ENCODE data around the gene LRBA.
A peak's percentile ranks its signal among the peaks of the same experiment; 100 is the strongest.
"Not testable (repeated sequence)": the region's sequence is repeated elsewhere in the genome, so short reads cannot be mapped to it uniquely, and the experiment has no call there.

LRBA gene

GRCh38 chr4:151035911-151036310 is 20.8 kb upstream of the LRBA start:
- Histone ChIP-seq H3K4me3 (ENCODE audit: low read depth in 1 of 2, low read length in 2 of 2) (no peak overlapping the region), H3K4me1 (ENCODE audit: insufficient read depth, low read length) (no peaks in the 10 kb centered on the region), H3K27ac (ENCODE audit: low read depth, low read length) (no peak overlapping the region), H3K9me3 (ENCODE audit: low read length) (no peaks in the 10 kb centered on the region), H3K36me3 (ENCODE audit: insufficient read depth, low read length) (no peaks in the 10 kb centered on the region), H3K9ac (ENCODE audit: low read length) (no peak overlapping the region), H3K27me3 (ENCODE audit: control insufficient read depth in 1 of 2, insufficient read depth in 2 of 2, low read length in 2 of 2) (no peaks in the 10 kb centered on the region)

DNA sequence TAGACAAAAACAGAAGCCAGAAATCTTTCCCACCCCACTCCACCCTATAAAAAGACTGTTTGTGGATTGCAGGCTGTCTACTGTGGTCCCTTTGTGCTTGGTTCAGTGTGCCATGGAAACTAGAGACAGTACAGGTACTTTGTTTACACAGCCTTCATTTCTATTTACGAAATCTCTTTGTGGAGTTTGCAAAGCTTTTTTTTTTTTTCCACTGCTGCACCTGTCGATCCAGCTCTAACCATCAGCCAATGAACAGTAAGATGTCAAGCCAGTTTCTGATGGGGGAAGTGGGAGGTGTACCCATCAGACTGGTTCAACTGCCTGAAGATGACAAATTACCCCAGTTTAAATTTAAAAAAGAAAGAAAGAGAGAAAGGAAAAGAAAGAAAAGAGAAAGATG is 20.2 kb upstream of the LRBA start:
- no peak overlapping the region for H3K9ac ChIP-seq (ENCODE audit: low read length)
- H3K4me1 ChIP-seq (ENCODE audit: insufficient read depth, low read length), result no peaks in the 10 kb centered on the region
- no peak overlapping the region for H3K4me3 ChIP-seq (ENCODE audit: low read depth in 1 of 2, low read length in 2 of 2)
- H3K36me3 ChIP-seq (ENCODE audit: insufficient read depth, low read length), result no peaks in the 10 kb centered on the region
- H3K27me3 ChIP-seq (ENCODE audit: control insufficient read depth in 1 of 2, insufficient read depth in 2 of 2, low read length in 2 of 2), result no peaks in the 10 kb centered on the region
- no peak overlapping the region for H3K27ac ChIP-seq (ENCODE audit: low read depth, low read length)
- H3K9me3 ChIP-seq (ENCODE audit: low read length), result no peaks in the 10 kb centered on the region

- Histone ChIP-seq H3K36me3 (ENCODE audit: insufficient read depth, low read length) (no peaks in the 10 kb centered on the region), H3K27me3 (ENCODE audit: control insufficient read depth in 1 of 2, insufficient read depth in 2 of 2, low read length in 2 of 2) (no peaks in the 10 kb centered on the region), H3K4me3 (ENCODE audit: low read depth in 1 of 2, low read length in 2 of 2) (no peak overlapping the region), H3K9ac (ENCODE audit: low read length) (no peak overlapping the region), H3K27ac (ENCODE audit: low read depth, low read length) (no peak overlapping the region), H3K9me3 (ENCODE audit: low read length) (no peaks in the 10 kb centered on the region), H3K4me1 (ENCODE audit: insufficient read depth, low read length) (no peaks in the 10 kb centered on the region)
These were observed 19.7 kb upstream of the LRBA start for GRCh38 chr4:151034829-151035228.

DNA sequence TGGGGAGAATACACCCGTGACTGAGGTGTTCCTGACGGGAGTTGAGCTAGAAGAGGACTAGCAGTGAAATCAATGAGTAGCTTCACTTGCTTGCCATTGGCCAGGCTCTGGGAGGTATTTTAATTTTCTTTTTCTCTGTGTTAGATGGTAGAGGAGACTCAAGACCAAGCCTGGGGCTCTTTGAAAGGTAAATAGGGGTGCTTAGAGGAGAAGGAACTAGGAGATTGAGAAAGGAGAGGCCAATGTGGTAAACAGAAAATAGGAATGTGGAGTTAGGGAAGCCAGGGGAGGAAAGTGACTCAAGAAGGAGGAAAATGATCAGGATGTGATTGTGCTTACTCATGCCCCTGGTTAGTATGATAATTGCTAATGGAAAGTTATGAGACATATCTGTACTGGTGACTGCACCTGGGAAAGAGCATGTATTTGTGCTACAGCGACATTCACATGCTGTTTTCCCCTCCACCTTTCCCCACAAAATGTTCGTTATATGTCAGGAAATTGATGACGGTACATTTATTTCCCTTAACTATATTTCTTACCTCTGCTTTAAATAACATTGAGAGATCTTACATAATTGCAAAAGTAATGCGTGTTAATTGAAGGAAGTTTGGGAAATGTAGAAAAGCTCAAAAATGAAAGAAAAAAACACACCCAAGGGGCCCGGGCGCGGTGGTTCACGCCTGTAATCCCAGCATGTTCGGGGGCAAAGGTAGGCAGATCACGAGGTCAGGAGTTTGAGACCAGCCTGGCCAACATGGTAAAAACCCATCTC is 16.9 kb upstream of the LRBA start:
- H3K27ac ChIP-seq (ENCODE audit: low read depth, low read length), result no peak overlapping the region
- no peak overlapping the region for H3K4me3 ChIP-seq (ENCODE audit: low read depth in 1 of 2, low read length in 2 of 2)
- no peak overlapping the region for H3K9ac ChIP-seq (ENCODE audit: low read length)
- no peaks in the 10 kb centered on the region for H3K36me3 ChIP-seq (ENCODE audit: insufficient read depth, low read length)
- no peaks in the 10 kb centered on the region for H3K9me3 ChIP-seq (ENCODE audit: low read length)
- no peaks in the 10 kb centered on the region for H3K27me3 ChIP-seq (ENCODE audit: control insufficient read depth in 1 of 2, insufficient read depth in 2 of 2, low read length in 2 of 2)
- no peaks in the 10 kb centered on the region for H3K4me1 ChIP-seq (ENCODE audit: insufficient read depth, low read length)

- no peaks in the 10 kb centered on the region for H3K4me1 ChIP-seq (ENCODE audit: insufficient read depth, low read length)
- H3K27me3 ChIP-seq (ENCODE audit: control insufficient read depth in 1 of 2, insufficient read depth in 2 of 2, low read length in 2 of 2), result no peaks in the 10 kb centered on the region
These were observed 14.5 kb upstream of the LRBA start for GRCh38 chr4:151029537-151029936.

DNA sequence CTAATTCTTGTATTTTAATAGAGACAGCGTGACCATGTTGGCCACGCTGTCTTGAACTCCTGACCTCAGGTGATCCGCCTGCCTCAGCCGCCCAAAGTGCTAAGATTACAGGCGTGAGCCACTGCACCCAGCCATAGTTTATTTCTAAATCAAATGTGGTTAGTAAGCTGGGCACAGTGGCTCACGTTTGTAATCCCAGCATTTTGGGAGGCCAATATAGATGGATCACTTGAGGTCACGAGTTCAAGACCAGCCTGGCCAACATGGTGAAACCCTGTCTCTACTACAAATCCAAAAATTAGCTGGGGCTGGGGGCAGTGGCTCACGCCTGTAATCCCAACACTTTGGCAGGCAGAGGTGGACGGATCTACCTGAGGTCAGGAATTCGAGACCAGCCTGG is 13.9 kb upstream of the LRBA start:
- H3K9me3 ChIP-seq (ENCODE audit: low read length); H3K9ac ChIP-seq (ENCODE audit: low read length); H3K27ac ChIP-seq (ENCODE audit: low read depth, low read length); H3K36me3 ChIP-seq (ENCODE audit: insufficient read depth, low read length); H3K4me1 ChIP-seq (ENCODE audit: insufficient read depth, low read length); H3K27me3 ChIP-seq (ENCODE audit: control insufficient read depth in 1 of 2, insufficient read depth in 2 of 2, low read length in 2 of 2); H3K4me3 ChIP-seq (ENCODE audit: low read depth in 1 of 2, low read length in 2 of 2): not testable (repeated sequence)

More at GRCh38 chr4:151029537-151029936, 14.5 kb upstream of the LRBA start:
- Histone ChIP-seq H3K4me3 (ENCODE audit: low read depth in 1 of 2, low read length in 2 of 2) (no peak overlapping the region), H3K9me3 (ENCODE audit: low read length) (no peaks in the 10 kb centered on the region), H3K9ac (ENCODE audit: low read length) (no peak overlapping the region), H3K27ac (ENCODE audit: low read depth, low read length) (no peak overlapping the region), H3K36me3 (ENCODE audit: insufficient read depth, low read length) (no peaks in the 10 kb centered on the region)

GRCh38 chr4:151025759-151026158 is 10.7 kb upstream of the LRBA start:
- no peak overlapping the region for H3K27ac ChIP-seq (ENCODE audit: low read depth, low read length)
- no peaks in the 10 kb centered on the region for H3K27me3 ChIP-seq (ENCODE audit: control insufficient read depth in 1 of 2, insufficient read depth in 2 of 2, low read length in 2 of 2)
- H3K36me3 ChIP-seq (ENCODE audit: insufficient read depth, low read length), result no peaks in the 10 kb centered on the region
- no peak overlapping the region for H3K4me3 ChIP-seq (ENCODE audit: low read depth in 1 of 2, low read length in 2 of 2)
- no peaks in the 10 kb centered on the region for H3K4me1 ChIP-seq (ENCODE audit: insufficient read depth, low read length)
- no peaks in the 10 kb centered on the region for H3K9me3 ChIP-seq (ENCODE audit: low read length)
- no peak overlapping the region for H3K9ac ChIP-seq (ENCODE audit: low read length)

- H3K27me3 ChIP-seq (ENCODE audit: control insufficient read depth in 1 of 2, insufficient read depth in 2 of 2, low read length in 2 of 2), result no peaks in the 10 kb centered on the region
These were observed 7.5 kb upstream of the LRBA start for GRCh38 chr4:151022586-151022985.

GRCh38 chr4:151021637-151022334 is 6.7 kb upstream of the LRBA start:
- Histone ChIP-seq H3K4me3 (ENCODE audit: low read depth in 1 of 2, low read length in 2 of 2) (no peak overlapping the region), H3K27ac (ENCODE audit: low read depth, low read length) (no peak overlapping the region), H3K36me3 (ENCODE audit: insufficient read depth, low read length) (no peaks in the 10 kb centered on the region), H3K4me1 (ENCODE audit: insufficient read depth, low read length) (no peaks in the 10 kb centered on the region), H3K9me3 (ENCODE audit: low read length) (no peaks in the 10 kb centered on the region), H3K9ac (ENCODE audit: low read length) (no peak overlapping the region), H3K27me3 (ENCODE audit: control insufficient read depth in 1 of 2, insufficient read depth in 2 of 2, low read length in 2 of 2) (no peaks in the 10 kb centered on the region)

More at GRCh38 chr4:151022586-151022985, 7.5 kb upstream of the LRBA start:
- Histone ChIP-seq H3K36me3 (ENCODE audit: insufficient read depth, low read length) (no peaks in the 10 kb centered on the region), H3K4me3 (ENCODE audit: low read depth in 1 of 2, low read length in 2 of 2) (no peak overlapping the region), H3K9ac (ENCODE audit: low read length) (no peak overlapping the region), H3K9me3 (ENCODE audit: low read length) (no peaks in the 10 kb centered on the region), H3K27ac (ENCODE audit: low read depth, low read length) (no peak overlapping the region), H3K4me1 (ENCODE audit: insufficient read depth, low read length) (no peaks in the 10 kb centered on the region)

DNA sequence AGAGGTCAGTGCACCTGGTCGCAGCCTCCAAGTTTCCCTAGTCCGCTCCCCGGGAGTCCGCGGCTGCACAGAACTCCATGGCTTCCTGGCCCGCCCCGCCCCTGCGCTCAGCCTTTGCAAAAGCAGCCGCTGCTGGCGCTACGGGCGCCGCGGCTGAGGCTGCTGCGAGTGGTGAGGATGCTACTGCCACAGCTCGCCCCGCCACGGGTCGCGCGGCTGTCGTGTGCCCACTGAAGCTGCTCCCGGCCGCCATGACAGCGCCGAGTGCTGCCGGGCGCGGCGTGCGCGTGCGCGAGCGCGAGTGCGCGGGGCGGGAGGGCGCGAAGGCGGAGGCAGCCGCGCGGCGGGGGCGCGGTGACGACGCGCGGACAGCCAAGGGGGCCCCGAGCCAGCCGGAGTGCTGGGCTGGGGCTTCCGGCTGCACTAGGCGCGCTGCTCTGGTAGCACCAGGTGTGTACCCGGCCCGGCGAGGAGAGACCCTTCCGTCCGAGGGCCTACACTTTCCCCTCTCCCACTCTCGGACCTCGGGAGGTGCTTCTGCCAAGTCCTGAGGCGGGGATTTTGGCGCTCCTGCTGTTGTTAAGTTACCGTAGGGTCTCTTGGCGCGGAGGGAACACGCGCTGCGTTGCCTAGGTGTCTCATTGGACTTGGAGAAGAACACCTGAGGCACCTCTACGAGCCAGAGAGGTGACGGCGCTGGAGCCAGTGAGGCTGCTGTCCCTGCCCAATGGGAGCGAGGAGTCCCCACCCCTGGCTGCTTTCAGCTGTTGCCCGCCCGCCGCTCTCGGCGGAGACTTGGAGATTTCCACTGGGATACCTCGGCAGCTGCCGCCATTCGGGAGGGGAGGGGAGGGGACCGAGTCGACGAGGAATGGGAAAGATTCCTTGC is 619 bp upstream of the LRBA start:
- peak overlapping the region; percentile 95 to 99 for H3K4me3 ChIP-seq (ENCODE audit: low read depth in 1 of 2, low read length in 2 of 2)
- H3K9me3 ChIP-seq (ENCODE audit: low read length), result no peaks in the 10 kb centered on the region
- no peaks in the 10 kb centered on the region for H3K27me3 ChIP-seq (ENCODE audit: control insufficient read depth in 1 of 2, insufficient read depth in 2 of 2, low read length in 2 of 2)
- peak overlapping the region; percentile 86 for H3K9ac ChIP-seq (ENCODE audit: low read length)
- H3K4me1 ChIP-seq (ENCODE audit: insufficient read depth, low read length), result no peaks in the 10 kb centered on the region
- H3K27ac ChIP-seq (ENCODE audit: low read depth, low read length), result peak overlapping the region; percentile 92
- no peaks in the 10 kb centered on the region for H3K36me3 ChIP-seq (ENCODE audit: insufficient read depth, low read length)

DNA sequence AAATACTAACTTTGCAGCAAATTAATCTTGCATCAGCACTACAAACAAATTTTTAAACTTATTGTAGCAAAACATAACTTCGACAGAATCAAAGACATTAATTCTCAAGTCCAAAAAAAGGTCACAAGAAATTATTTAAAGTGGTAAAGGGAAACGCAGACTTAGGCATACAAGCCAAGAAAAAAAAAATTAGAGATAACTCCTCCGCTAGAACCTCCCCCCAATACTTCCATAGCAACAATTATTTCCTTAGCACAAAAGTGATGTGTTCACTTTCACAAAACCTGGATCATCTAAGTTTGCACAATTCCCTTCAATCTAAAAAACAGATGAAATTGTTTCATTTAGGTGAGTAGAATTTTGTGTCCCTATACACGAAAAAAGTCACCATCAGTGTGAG is 1.1 kb downstream of the LRBA start:
- Histone ChIP-seq H3K27me3 (ENCODE audit: control insufficient read depth in 1 of 2, insufficient read depth in 2 of 2, low read length in 2 of 2) (no peaks in the 10 kb centered on the region), H3K9me3 (ENCODE audit: low read length) (no peaks in the 10 kb centered on the region), H3K4me3 (ENCODE audit: low read depth in 1 of 2, low read length in 2 of 2) (peak overlapping the region; percentile 93 to 95), H3K27ac (ENCODE audit: low read depth, low read length) (no peak overlapping the region), H3K36me3 (ENCODE audit: insufficient read depth, low read length) (no peaks in the 10 kb centered on the region), H3K4me1 (ENCODE audit: insufficient read depth, low read length) (no peaks in the 10 kb centered on the region), H3K9ac (ENCODE audit: low read length) (no peak overlapping the region)
